Lower leg skin (tissue), 3 donors: ENCODE results near the gene GSPT2.

Experiments used
- CTCF ChIP-seq, 3 donors: fragments of 450-650 bp; IDR thresholded peaks; one replicate each; pipeline ENCODE4 v1.5.1; 2016; ENCODE audit warnings: antibody characterized with exemption in 3 of 3, mild to moderate bottlenecking in 3 of 3, moderate library complexity in 2 of 3
- POLR2A ChIP-seq, 2 donors: fragments of 450-650 bp; IDR thresholded peaks; one replicate each; pipeline ENCODE4 v1.6.1; 2016 to 2017; ENCODE audit warnings: antibody characterized with exemption in 2 of 2, mild to moderate bottlenecking in 1 of 2, moderate library complexity in 1 of 2

- TF ChIP-seq CTCF (IDR thresholded peaks at IDR 0.05) (no peak), POLR2A (IDR thresholded peaks at IDR 0.05) (no peak)
Observed at GRCh38 chrX:51743179-51743957, at the start of gene GSPT2.
